HG03066 (cell line): ENCODE results near the gene COA1.

Experiments used
- ATAC-seq: cut with Tn5 transposase; IDR thresholded peaks from one replicate; pipeline ENCODE4 v1.9.1; 2021; ENCODE audit warnings: low read depth; ENCODE audit not compliant: unreplicated experiment

Gene COA1

GRCh38 chr7:43658718-43659548, 70.4 kb downstream of the COA1 start:
- ATAC-seq, result peak; percentile 72

- ATAC-seq, result no peak
These were observed 72.3 kb downstream of the COA1 start for GRCh38 chr7:43656997-43657396.

- no peak for ATAC-seq
These were observed 73.7 kb downstream of the COA1 start for GRCh38 chr7:43655584-43655983.

GRCh38 chr7:43653891-43654504, 75.3 kb downstream of the COA1 start:
- no peak for ATAC-seq

- ATAC-seq, result no peak
These were observed 75.9 kb downstream of the COA1 start for GRCh38 chr7:43653466-43653865.

- ATAC-seq, result no peak
These were observed 77.0 kb downstream of the COA1 start for GRCh38 chr7:43652364-43652763.

- no peak for ATAC-seq
These were observed 78.8 kb downstream of the COA1 start for GRCh38 chr7:43650457-43651052.

GRCh38 chr7:43649755-43650274, 79.5 kb downstream of the COA1 start:
- ATAC-seq, result peak; percentile 66

- ATAC-seq, result peak; percentile 50
These were observed 80.6 kb downstream of the COA1 start for GRCh38 chr7:43648473-43649406.

GRCh38 chr7:43647673-43648472, 81.5 kb downstream of the COA1 start:
- ATAC-seq, result no peak

GRCh38 chr7:43647339-43647672, 82.0 kb downstream of the COA1 start:
- ATAC-seq, result no peak

- no peak for ATAC-seq
These were observed 82.6 kb downstream of the COA1 start for GRCh38 chr7:43646603-43647338.

GRCh38 chr7:43645699-43646226, 83.6 kb downstream of the COA1 start:
- ATAC-seq, result no peak

- ATAC-seq, result no peak
These were observed 85.5 kb downstream of the COA1 start for GRCh38 chr7:43643846-43644245.

GRCh38 chr7:43642897-43643630, 86.3 kb downstream of the COA1 start:
- ATAC-seq, result no peak

GRCh38 chr7:43640679-43641078, 88.6 kb downstream of the COA1 start:
- no peak for ATAC-seq

- ATAC-seq, result no peak
These were observed 89.3 kb downstream of the COA1 start for GRCh38 chr7:43639858-43640491.
